Activated CD4-positive, CD25-positive, alpha-beta regulatory T cell treated with anti-CD3 and anti-CD28 coated beads, Interleukin-2, amount 50 U/mL, for 16 hours (primary cell): ENCODE measurements around the gene PRRT3.
"Not testable (repeated sequence)": the region's sequence is repeated elsewhere in the genome, so short reads cannot be mapped to it uniquely, and the experiment has no call there.

ENCODE experiments used
- DNase-seq: peaks from one replicate; pipeline ENCODE4 v3.0.0-alpha.2; 2020; ENCODE audit warnings: low read depth, low spot score

Gene PRRT3

GRCh38 chr3:9947025-9947995, 4.9 kb downstream of the PRRT3 start:
- no peak for DNase-seq

DNA sequence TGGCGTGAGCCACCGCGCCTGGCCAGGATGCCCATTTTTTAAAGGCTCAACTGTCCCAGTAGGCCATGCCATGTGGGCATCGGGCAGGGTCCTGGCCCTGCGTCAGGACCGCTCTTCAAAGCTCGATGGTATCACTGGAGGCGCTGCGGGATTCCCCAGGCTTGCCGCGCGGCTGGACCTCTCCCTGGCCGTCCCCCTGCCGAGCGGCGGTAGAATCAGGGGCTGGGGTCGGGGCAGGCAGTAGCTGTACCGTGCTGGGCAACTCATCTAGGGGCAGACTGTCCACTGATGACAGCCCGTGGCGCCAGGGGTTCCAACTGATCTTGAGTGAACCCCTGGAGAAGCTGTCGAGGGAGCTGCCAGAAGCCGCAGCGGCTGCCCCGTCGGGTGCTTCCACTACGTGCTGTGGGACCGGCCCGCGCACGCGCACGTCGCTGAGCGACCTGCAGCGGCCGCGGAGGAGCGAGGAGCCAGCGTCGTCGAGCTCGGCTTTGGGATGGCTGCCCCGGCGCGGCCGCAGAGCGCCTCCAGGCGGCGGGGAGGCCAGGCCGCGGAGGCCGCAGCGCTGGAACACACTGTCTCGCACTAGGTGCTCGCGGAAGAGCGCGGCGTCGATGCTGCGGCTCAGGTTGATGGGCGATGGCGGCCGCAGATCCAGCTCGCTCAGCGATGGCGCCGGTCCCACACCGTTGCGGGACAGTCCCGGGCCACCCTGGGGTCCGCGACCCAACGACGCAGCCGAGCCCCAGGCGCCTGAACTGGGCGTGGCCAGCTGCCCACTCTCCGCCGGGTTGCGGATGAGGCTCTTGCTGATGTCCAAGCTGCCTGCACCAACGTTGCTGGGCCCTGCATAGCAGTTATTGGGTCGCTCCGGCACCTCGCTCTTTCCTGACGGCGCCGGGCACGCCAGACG, 5.8 kb downstream of the PRRT3 start:
- peak; percentile 59 for DNase-seq

- no peak for DNase-seq
These were observed 6.8 kb downstream of the PRRT3 start for GRCh38 chr3:9945358-9945757.

- no peak for DNase-seq
These were observed 7.9 kb downstream of the PRRT3 start for GRCh38 chr3:9944271-9944670.

- DNase-seq, result no peak
These were observed 9.1 kb downstream of the PRRT3 start for GRCh38 chr3:9942934-9943690.

GRCh38 chr3:9942164-9942563, 10.0 kb downstream of the PRRT3 start:
- DNase-seq, result no peak

DNA sequence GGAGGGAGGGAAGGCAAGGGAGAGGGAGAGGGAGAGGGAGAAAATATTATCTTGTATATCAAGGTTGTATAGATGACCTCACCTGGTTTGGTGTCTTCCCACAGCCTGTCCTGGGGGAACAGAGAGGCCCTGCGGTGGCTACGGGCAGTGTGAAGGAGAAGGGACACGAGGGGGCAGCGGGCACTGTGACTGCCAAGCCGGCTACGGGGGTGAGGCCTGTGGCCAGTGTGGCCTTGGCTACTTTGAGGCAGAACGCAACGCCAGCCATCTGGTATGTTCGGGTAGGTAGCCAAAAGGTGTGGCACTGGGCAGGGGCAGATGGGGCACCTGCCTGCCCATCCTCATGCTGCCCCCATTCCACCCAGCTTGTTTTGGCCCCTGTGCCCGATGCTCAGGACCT, 11.5 kb downstream of the PRRT3 start:
- no peak for DNase-seq

- DNase-seq, result not testable (repeated sequence)
These were observed 12.3 kb downstream of the PRRT3 start for GRCh38 chr3:9939906-9940305.

GRCh38 chr3:9938966-9939365, 13.2 kb downstream of the PRRT3 start:
- DNase-seq, result no peak

DNA sequence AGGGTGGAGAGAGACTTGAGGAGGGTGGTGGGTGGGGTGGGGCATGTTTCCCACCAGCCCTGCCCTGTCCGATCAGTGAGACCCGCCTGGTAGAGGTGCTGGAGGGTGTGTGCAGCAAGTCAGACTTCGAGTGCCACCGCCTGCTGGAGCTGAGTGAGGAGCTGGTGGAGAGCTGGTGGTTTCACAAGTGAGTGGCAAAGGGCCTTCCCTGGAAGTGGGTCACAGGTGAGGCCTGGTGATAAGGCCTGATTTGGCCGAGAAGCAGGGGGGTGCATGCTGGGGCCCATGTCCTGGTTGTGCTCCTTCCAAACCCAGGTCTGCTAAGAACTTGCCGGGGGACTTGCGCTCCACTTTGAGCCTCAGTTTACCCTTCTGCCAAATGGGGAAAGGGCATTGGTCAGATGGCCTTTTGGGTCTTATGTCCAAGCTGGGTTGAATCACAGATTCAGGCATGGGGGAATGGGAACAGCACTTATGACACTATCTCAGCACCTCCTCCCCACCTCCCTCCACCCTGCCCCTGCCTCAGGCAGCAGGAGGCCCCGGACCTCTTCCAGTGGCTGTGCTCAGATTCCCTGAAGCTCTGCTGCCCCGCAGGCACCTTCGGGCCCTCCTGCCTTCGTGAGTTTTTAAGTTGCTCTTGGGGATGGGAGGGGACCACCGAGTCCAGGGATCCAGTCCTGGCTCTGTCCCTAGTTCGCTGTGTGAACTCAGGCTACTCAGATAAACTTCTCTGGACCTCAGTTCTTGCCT, 14.5 kb downstream of the PRRT3 start:
- DNase-seq, result no peak

DNA sequence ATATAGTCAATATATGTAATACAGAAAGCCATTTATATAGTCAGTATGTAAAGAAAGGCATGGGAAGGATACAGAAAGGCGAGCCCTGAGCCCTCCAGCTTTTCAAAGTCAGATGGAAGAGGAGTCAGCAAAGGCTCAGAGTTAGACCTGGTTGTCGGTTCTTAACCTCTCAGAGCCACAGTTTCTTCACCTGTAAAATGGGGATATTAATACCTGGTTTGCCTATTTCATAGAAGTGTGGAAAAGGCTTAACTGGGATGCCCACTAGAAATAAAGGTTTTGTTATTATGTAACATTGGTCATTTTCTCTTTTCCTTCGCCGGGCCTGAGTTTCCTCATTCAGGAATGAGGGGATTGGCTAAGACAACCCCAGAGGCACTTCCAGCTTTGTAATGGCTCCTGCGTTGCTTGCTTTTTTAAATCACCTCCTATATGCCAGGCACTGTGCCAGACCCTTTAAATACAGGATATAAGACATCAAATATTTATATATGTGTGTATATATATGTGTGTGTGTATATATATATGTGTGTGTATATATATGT, 16.2 kb downstream of the PRRT3 start:
- no peak for DNase-seq

DNA sequence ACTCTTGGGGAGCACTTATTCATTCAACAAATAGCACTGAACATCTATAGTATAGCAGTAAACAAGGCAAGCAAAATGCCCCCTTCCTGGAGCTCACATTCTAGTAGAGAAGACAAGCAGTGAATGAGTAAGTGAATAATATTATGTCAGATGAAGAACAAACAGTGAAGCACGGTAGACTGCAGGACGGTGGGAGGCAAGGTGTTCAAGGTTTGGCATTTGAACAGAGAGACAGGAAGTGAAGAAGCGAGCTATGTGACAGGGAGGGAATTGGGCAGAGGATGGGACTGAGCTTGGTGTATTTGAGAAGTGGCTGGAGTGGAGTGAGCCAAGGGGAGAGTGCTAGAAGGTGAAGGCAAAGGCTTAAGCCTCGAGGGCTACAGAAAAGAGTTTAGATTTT, 17.2 kb downstream of the PRRT3 start:
- no peak for DNase-seq

DNA sequence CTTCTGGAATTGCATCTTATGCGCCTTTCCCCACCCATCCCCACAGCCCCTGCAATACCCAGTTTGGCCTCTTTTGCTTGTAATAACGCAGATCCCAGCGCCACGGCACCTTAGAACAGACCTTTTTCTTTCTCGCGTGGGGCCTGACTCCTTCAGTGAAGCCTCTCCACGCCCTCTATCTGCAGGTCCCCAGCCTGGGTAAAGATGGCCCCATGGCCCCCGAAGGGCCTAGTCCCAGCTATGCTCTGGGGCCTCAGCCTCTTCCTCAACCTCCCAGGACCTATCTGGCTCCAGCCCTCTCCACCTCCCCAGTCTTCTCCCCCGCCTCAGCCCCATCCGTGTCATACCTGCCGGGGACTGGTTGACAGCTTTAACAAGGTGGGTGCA, 18.0 kb downstream of the PRRT3 start:
- DNase-seq, result no peak

DNA sequence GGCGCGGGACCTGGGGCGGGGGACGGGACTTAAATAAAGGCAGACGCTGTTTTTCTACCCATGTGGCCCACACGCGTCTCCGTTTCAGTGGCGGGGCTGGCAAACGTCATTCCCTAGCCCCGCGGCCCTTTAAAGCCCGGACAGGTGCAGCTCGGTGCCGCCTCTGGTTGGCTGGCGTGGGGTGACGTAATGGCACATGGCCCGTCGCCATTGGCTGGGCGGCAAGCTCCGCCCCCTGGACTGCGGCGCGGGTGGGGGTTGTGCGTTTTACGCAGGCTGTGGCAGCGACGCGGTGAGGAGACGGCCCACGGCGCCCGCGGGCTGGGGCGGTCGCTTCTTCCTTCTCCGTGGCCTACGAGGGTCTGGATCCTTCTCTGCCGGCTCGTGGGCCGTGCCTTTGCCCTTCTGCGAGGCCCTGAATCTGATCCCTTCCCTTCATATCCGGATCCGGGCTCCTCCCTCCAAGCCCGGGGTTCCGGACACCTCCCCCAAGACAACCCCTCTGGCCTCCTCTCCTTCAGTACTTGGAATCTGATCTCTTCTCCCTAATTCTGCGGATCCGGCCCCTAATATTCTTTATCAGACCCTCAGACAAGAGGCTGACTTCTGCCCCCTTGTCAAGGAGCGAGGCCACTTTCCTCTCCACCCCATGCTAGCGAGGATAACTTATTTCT, 18.5 kb downstream of the PRRT3 start, which contains the start of gene CRELD1:
TSS of gene CRELD1 (plus strand) at position 274 of the 674 bp plus-strand sequence. CDS start 605 bp downstream, outside the sequence.
- peak; percentile 91 for DNase-seq

- peak; percentile 77 for DNase-seq
These were observed 19.2 kb downstream of the PRRT3 start for GRCh38 chr3:9932843-9933560.

DNA sequence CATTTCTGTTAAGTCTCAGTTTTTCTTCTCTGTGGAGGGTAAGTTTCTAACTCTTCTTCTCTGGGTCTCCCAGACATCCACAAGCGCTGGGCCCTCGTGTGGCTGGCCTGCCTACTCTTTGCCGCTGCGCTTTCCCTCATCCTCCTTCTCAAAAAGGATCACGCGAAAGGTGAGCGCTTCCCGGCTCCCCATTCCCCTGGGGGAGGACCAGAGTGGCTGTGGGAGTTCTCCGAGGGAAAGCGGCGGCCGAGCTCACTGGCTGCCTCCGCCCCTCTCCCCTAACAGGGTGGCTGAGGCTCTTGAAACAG, 19.7 kb downstream of the PRRT3 start:
- no peak for DNase-seq

GRCh38 chr3:9930804-9931418, 21.3 kb downstream of the PRRT3 start:
- DNase-seq, result no peak

DNA sequence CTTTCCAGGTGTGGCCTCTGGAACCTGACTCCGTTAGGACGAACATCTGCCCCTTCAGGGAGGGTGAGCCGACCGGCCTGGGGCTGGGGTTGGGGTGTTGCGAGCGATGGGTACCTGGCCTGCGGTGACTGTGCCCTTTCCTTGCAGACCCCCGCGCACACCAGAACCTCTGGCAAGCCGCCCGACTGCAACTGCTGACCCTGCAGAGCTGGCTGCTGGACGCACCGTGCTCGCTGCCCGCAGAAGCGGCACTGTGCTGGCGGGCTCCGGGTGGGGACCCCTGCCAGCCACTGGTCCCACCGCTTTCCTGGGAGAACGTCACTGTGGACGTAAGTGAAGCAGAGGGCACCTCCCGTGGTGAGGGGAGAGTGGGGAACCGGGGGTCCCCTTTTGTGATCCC, 24.1 kb downstream of the PRRT3 start:
- no peak for DNase-seq
